Fibroblast of mammary gland (primary cell): ENCODE results near the gene UNC5A.

Experiments used
- DNase-seq: peaks from one replicate; pipeline ENCODE4 v3.0.0-alpha.2; 2010; ENCODE audit warnings: low read depth
- H3K4me3 ChIP-seq: 2 replicates; pipeline ENCODE4 v1.5.1; 2011; ENCODE audit warnings: low read depth, mild to moderate bottlenecking, low read length, moderate library complexity; ENCODE audit not compliant: control insufficient read depth
- TF ChIP-seq, protein P1 (sequence below): conservative IDR thresholded peaks from 2 replicates; pipeline ENCODE4 v1.5.1; 2011; ENCODE audit warnings: low read depth, low read length, inconsistent platforms; ENCODE audit not compliant: control insufficient read depth, insufficient read depth

The UNC5A gene

GRCh38 chr5:176904276-176904675 lies 93.9 kb downstream of the UNC5A start:
- DNase-seq = no peak

DNA sequence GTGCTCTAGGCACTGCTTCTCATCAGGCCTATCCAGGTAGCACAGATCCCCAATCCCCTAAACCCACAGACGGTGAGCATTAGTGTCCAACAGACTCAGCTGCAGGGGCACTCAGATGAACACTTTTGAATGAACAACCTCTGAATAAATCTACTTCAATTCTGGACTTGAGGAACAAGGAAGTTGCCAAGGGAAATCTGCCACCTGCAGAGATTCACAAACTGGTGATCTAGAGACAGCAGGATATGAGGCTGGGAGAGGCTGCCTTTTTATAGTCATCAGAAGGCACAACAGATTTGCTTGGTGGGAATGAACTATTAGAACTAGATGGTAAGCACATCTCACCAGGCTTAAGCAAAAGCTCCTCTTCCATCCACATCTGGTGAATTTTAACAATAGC lies 95.8 kb downstream of the UNC5A start:
- TF ChIP-seq, protein P1, sequence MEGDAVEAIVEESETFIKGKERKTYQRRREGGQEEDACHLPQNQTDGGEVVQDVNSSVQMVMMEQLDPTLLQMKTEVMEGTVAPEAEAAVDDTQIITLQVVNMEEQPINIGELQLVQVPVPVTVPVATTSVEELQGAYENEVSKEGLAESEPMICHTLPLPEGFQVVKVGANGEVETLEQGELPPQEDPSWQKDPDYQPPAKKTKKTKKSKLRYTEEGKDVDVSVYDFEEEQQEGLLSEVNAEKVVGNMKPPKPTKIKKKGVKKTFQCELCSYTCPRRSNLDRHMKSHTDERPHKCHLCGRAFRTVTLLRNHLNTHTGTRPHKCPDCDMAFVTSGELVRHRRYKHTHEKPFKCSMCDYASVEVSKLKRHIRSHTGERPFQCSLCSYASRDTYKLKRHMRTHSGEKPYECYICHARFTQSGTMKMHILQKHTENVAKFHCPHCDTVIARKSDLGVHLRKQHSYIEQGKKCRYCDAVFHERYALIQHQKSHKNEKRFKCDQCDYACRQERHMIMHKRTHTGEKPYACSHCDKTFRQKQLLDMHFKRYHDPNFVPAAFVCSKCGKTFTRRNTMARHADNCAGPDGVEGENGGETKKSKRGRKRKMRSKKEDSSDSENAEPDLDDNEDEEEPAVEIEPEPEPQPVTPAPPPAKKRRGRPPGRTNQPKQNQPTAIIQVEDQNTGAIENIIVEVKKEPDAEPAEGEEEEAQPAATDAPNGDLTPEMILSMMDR = no peak
- H3K4me3 ChIP-seq = no peak overlapping the region
- DNase-seq = no peak

More at GRCh38 chr5:176904276-176904675, 93.9 kb downstream of the UNC5A start:
- no peak overlapping the region for H3K4me3 ChIP-seq
- TF ChIP-seq, protein P1 = no peak

GRCh38 chr5:176906796-176907195 lies 96.4 kb downstream of the UNC5A start:
- DNase-seq = no peak
- H3K4me3 ChIP-seq = no peak overlapping the region
- TF ChIP-seq, protein P1 = no peak

DNA sequence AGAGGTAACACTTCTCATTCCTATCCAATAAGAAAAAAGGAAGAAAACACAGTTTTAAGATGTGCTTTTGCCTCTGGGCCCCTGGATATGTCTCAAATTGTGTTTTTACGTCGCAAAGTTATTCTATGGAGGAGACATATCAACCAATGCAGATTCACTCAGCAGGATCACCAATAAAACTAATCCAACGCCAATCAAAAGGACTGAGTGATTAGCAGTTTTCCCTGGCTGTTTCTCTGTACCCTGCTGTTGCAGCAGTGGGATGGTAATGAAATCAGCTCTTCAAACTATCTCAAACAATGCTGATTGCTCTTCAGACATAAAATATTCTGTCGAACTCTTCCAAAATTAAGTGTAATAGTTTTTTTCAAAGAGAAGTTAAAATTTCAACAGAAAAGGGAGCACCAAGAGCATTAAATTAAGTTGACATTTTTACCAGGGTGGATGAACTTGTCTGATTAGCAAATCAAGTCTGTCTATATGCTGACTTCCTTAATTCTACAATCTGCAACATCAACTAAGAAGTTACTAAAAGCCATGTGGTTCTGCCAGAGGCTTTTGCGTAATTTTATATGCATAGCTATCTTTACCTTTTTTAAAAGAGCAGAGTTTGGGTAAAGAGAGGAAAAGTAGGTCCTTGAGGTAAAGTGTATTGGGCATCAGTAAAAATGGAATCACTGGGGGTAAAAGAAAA lies 98.5 kb downstream of the UNC5A start:
- TF ChIP-seq, protein P1 = no peak
- no peak overlapping the region for H3K4me3 ChIP-seq
- DNase-seq = no peak

DNA sequence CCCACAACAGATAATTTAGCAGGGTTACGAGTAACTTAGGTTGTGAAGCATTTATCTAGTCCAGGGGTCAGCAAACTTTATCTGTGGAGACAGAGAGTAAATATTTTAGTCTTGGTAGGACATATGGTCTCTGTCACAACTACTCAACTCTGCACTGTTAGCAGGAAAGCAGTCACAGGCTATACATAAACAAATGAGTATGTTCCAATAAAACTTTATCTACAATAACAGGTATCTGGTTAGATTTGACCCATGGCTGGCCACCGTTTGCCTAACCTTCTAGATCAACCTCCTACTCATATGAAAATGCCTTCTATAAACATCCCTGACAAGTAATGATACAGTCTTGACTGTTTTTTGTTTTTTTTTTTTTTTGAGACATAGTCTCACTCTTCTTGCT lies 101.8 kb downstream of the UNC5A start:
- TF ChIP-seq, protein P1 = no peak
- no peak for DNase-seq
- H3K4me3 ChIP-seq = no peak overlapping the region

DNA sequence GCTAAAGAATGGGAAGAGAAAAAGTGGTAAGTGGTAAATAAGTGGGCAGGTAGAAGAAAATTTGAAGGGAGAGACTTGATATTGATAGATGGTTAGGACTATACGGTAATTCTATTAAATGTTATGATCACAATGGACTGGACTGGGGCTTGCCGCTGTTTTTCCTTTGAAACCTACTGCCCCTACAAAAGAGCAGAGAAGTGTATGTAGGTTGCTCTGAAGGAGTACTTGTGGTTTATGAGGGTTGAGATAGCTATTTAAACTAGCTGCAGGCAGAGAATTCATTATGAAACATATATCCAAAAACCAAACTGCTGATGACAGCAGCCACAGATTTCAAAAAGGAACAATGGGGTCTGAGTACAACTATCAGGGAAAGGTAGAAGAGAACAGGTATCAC lies 105.5 kb downstream of the UNC5A start:
- TF ChIP-seq, protein P1 = no peak
- DNase-seq = no peak
- no peak overlapping the region for H3K4me3 ChIP-seq
